H1 (cell line): ENCODE results near the gene CORO6. TPM values are rescaled to one million over a fixed set of nuclear protein-coding genes. Genes with fewer than 3 reads are reported as not detected.

ENCODE experiments used
- KDM5A ChIP-seq: fragments of 200-600 bp; IDR thresholded peaks from 2 replicates; pipeline ENCODE4 v1.7.1; 2012; ENCODE audit warnings: mild to moderate bottlenecking, low read length, inconsistent platforms, mixed read lengths
- polyA plus RNA-seq, 7 experiments: library from polyadenylated mRNA; depleted of rRNA in 3 of 7; stranded (reverse) in 5 of 7; unstranded in 2 of 7; fragments of >200 nt in 5 of 7; fragments of 200-250 nt in 2 of 7; gene quantifications; 1 replicate in 5 of 7; 2 replicates in 1 of 7; 4 replicates in 1 of 7; pipeline versions ENCODE4 v1.2.1 to v1.2.3, GENCODE V29; 2011 to 2013; ENCODE audit warnings: missing spikeins in 2 of 7, mixed read lengths in 2 of 7
- total RNA-seq: library from RNA; stranded (reverse); fragmentation: NEBNext Ultra II Directional; extraction: Animal tissue kit (Norgen Biotek cat#: 25700); gene quantifications from 2 replicates; pipeline ENCODE4 v1.2.1, GENCODE V29; 2021

The CORO6 gene
- total and polyA plus RNA-seq, 2 of the 8 experiments (the other 6 are each of a cell fraction or from before 2014, with no cell fraction given): 2.5 to 8.6 TPM

DNA sequence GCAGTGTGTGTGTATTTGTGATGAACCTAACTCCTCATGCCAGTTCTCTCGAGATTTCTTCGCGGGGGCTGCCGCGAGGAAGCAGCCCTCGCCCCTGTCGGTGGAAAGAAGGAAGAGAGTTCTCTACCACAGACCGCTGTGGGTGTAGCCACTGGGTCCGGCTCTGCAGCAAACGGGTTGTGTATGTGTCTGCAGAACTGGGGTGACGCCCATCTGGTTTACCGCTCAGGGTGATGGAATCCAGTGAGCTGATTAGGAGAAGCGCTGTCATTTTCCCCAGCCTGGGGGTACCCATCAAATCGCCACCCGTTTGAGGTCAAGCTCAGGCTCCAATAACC is 7.7 kb downstream of the CORO6 start (continued):
- no peak for TF ChIP-seq KDM5A
